ENCODE measurements around the gene EFNA5.

Gene EFNA5

DNA sequence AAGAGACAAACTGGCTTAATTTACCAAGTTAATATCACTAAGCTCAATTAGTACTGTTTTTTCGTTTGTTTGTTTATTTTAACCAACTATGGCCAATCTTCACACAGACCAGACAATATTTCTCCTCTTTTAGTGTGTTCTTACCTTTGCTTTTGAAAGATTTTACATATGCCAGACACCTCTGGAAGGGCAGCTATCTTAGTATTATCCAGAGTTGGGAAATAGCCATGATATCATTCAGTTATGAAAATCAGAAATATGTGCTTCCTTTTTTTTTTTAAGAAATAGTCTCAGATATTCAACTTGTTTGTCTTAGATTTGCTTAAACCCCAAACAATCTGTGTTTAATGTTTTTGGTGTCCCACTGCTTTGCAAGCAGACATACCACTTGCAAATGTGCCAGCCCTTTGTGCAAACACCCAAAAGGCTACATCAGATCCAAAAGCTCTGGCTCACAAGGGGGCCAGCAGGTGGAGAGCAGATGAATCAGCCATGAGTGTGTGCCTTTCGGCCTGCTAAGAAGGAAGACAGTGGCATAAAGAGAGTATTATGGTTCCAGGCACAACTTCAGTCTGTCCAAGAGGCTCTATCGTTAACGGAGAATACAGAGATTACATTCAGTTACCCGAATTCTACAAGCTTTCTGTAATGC, 147.6 kb downstream of the EFNA5 start:
- DNase-seq (ENCODE audit: low read depth in 2 of 2, low spot score in 1 of 2), result no peak

DNA sequence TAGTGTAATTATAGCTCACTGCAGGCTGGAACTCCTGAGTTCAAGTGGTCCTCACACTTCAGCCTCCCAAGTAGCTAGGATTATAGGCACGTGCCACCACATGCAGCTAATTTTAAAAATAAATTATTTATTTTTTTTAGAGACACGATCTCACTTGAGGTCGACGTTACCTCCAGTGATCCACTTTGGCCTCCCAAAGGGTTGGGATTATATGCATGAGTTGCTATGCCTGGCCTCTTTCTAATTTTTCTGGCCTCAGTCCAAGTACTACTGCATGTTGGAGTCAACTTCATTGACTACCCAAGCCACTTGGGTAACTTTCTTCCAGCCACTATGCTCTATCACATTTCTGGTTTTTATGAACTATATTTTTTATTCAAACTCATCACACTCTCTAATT, 148.3 kb downstream of the EFNA5 start:
- no peak for DNase-seq (ENCODE audit: low read depth in 2 of 2, low spot score in 1 of 2)

DNA sequence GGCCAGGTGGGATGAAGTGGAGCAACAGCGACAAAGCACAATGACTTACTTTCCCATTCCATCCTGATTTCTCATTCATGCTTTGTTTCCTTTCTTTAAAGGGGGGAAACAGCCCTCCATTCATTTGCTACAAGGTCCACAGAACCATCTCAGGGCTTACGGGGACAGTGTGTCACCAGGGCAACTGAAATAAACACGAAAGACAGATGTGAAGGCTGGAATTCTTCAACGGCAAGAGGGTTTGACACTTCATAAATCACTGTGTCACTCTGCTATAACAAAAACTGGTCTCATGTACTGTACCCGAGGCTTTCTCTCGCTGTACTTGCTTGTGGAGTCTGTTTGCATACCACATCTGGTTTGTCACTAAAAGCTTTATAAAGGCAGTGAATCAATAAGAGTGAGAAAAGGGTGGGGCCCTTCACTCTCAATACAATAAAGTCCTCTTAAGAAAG, 150.8 kb downstream of the EFNA5 start:
- no peak for DNase-seq (ENCODE audit: low read depth in 2 of 2, low spot score in 1 of 2)

DNA sequence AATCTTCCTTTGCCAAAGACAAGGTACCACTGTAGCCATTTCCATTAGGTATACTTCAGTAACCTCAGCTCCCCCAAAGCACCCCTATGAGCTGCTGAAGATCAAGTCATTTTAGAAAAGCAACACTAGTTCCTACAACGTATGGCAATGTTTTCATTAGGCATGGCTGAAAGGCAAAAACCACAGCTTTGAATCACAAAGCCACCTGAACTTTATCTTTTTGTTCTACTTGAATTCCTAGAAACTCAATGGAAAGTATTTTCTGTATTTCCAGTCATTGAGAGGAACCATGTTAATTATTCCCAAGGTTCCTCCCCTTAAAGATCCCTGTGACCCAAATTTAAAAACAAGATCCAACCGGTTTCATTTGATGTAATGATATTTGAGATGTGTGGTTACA, 152.1 kb downstream of the EFNA5 start:
- DNase-seq (ENCODE audit: low read depth in 2 of 2, low spot score in 1 of 2), result no peak

DNA sequence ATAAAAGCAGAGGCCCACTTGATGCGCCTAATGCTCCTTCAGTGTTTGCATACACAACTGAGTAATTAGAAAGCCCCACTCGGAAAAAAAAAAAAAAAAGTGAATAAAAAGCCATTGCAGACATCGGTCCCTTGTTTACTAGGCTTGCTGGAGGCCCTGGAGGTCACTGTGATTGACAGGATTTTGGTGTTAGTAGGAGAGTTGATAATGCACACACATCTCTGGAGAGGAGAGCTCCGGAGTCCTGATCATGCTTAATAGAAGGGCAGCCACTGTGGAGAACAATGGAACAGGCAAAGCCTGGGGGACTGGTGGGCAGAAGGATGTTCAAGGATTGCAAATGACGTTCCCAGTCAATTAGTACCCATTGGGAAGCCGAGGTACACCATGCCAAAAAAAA, 152.5 kb downstream of the EFNA5 start:
- DNase-seq (ENCODE audit: low read depth in 2 of 2, low spot score in 1 of 2), result no peak

DNA sequence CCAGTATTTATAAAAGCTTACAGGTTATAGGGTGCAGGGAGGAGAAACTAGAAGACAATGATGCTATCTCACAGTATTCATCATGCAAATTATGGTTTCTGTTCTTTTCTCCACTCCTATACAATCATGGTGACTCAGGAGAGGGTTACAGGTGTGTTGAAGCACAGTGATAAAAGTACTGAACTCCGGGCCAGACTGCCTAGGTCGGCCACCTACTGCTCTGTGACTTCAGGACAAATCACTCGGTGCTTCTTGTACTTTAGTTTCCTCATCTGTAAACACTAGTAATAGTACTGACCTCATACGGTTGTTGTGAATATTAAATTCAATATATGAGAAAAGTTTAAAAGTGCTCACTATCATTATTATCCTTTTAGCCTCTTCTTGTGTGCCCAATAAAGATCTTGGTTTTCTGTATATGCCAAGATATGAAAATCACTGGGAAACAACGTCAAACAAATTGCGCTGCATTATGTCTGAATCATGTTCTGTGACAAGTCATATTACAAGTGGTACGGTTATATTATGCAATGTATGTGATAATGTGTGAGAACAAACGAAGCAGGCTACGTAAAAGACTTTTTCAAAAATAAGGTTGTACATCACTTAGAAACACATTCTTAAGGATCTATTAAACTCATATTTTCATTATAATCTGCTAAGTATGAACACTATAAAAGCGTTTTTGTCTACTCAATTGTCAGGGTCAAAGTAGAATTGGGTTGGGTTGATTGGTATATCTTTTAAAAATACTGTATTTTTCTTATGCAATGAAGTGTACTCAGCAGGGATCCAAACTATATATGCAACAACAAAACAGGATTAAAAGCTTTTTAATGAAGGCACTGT, 153.3 kb downstream of the EFNA5 start:
- no peak for DNase-seq (ENCODE audit: low read depth in 2 of 2, low spot score in 1 of 2)

DNA sequence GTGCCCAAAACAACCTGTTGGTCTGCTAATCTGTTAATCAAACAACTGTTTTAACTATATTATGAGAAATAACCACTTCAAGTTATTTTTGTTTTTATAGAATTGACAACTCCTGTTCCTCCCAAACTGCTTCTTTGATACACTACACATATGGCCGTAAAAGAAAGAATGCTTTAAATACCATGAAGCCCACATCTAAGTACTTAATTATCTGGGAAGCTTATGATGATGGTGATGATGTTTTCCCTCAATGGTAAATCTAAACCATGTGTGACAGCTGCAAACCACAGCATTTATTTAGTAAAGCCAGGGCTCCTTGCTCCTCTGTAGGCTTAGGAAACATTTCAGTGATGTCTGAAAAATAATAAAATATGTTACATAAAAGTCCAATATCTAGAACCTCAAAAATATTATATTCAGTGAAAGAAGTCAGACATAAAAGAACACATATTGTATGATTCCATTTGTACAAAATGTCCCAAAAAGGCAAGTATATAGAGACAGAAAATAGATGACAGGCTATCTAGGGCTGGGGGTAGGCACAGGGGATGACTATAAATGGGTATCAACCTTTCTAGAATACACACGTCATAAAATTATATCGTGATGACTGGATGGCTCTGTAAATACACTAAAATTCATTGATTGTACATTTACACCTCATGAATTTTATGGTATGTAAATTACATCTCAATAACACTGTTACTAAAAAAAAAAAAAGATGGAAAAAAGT, 154.1 kb downstream of the EFNA5 start:
- no peak for DNase-seq (ENCODE audit: low read depth in 2 of 2, low spot score in 1 of 2)

DNA sequence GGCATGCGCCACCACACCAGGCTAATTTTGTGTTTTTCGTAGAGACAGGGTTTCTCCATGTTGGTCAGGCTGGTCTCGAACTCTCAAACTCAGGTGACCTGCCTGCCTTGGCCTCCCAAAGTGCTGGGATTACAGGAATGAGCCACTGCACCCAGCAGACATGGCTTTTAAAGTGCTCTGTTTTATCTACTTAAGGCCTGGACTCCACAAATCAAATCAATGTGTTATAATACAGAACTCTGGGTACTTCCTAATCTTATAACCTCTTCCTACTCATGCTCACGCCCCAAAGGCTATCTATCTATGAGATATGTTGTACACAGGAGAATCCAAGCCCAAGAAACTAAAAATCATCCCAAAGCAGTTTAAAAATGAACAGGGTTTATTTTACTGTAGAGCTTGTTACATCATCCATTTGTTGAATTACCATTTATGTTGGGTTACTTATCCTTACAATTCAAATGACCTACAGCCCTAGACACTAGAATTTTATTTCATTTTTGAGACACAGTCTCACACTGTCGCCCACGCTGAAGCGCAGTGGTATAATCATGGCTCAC, 155.1 kb downstream of the EFNA5 start:
- DNase-seq (ENCODE audit: low read depth in 2 of 2, low spot score in 1 of 2), result no peak

DNA sequence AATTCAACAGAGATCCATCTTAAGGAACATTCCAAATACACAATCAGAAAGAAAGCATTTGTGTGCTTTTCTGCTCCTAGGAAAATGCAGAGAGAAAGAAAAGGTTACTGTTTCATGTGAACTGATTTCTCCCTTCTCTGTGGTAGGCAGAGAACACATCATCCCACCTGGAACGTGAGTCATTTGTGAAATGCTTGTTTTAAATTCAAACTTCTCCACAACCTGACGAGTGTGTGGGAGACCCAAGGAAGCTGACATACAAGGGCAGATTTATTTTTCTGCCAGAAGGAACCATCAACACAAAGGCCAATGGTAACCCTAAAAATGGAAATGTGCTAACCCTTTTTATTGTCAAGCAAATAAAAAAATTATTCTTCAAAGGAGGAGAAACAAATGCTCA, 156.4 kb downstream of the EFNA5 start:
- DNase-seq (ENCODE audit: low read depth in 2 of 2, low spot score in 1 of 2), result no peak

DNA sequence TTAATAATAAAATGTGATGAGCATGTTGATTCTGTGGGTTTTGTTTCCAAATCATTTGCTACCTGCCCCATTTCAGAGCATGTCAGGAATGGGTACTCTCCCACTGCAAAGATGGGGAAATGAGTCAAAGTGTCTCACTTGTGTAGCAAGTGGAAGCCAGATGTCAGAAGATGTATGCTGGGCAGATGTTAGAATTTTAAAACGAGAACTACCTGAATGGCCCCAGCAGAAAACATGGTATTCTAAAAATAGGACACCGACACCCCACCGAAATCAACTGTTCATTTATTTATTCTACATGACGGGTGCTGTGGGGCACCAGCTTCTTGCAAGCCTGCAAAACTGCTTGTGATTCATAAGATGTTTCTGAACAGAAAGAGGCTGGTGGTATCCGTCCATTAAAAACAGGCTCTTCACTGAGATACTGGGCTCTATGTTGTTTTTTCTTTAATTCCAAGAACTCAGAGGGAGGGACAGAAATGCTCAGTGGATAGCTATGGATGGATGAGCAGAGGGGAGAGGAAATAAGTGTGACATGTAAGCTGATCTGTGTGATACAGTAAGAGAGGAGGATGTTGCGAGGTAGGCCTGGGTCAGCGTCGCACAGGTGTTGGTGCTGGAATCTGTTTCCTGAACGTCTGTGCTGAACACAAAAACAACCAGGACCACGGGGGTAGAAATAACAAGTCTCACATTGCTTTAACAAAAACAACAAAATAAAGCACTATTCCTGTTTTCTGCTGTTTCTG, 157.2 kb downstream of the EFNA5 start:
- DNase-seq (ENCODE audit: low read depth in 2 of 2, low spot score in 1 of 2), result no peak

DNA sequence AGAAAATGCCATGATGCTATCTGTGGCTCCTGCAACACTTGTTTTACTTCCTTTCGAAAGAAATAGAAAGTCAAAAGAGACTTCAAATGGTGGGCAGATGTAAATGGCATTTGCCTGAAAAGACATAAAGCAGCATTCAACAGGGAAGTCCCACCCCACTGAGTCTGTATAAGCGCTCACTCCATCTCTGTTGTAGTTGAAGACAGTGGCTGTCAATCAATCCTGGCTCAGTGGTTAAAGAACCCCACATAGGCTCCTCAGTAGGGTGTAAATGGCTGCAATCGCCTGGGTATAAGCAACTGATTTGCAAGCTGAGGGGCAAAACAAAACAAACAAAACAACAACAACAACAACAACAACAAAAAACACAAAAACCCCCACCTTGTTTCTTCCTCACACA, 158.7 kb downstream of the EFNA5 start:
- DNase-seq (ENCODE audit: low read depth in 2 of 2, low spot score in 1 of 2), result no peak

DNA sequence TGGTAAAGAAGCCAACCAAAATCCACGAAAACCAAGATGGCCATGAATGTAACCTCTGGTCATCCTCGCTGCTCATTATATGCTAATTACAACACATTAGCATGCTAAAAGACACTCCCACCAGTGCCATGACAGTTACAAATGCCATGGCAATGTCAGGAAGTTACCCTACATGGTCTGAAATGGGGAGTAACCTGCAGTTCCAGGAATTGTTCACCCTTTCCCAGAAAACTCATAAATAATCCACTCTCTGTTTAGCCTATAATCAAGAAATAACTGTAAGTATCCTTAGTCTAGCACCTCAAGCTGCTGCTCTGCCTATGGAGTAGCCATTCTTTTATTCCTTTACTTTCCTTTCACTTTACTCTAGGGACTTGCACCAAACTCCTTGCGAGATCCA, 160.6 kb downstream of the EFNA5 start:
- no peak for DNase-seq (ENCODE audit: low read depth in 2 of 2, low spot score in 1 of 2)

DNA sequence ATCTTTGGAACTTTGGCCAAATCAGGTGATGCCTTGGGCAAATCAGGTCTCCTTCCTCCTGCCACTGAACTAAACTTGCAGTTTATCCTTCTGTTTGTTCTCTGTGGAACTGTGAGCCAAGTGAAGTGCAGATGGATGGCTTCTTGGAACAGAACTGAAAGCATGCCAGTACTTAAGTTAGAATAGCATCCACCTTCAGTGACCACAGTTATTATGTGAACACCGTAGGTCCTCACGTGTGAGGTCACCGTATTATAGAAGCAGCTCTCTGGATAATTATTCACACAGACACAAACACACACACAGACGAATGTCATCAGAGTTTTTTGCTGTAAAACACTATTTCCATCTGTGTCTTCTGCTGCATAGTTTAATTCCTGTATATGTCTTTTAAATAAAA, 162.6 kb downstream of the EFNA5 start:
- no peak for DNase-seq (ENCODE audit: low read depth in 2 of 2, low spot score in 1 of 2)

DNA sequence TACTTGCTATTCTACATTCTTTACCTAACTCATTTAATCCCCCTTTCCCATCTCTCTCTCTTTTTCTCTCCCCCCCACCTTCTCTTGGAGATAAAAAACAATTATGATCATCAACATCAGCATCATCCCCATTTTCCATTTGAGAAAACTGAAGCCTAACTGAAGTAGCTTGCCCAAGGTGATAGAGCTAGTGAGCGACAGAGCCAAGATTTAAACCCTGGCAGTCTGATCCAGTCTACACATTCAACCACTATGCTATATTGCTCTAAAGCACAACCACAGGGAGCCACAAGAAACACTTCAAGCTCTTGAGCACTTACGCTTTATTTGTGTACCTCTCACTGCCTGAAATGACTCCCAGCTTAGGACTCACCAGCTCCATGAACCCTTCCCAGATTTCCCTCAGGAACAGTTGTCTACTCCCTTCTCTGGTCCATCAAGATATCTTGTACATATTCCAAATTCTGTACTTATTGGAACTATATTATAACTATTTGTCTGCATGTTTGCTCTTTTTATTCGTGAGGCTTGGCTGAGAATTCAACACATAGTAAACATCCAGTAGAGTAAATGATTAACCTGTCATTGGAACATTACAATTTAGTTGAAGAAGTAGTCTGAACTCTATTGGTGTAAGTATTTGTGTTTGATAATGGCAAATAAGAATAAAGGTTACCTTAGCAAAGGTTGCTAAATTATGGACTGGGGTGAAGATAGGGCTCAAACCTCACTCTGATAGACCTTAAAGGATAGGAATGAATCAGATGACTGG, 164.8 kb downstream of the EFNA5 start:
- no peak for DNase-seq (ENCODE audit: low read depth in 2 of 2, low spot score in 1 of 2)

DNA sequence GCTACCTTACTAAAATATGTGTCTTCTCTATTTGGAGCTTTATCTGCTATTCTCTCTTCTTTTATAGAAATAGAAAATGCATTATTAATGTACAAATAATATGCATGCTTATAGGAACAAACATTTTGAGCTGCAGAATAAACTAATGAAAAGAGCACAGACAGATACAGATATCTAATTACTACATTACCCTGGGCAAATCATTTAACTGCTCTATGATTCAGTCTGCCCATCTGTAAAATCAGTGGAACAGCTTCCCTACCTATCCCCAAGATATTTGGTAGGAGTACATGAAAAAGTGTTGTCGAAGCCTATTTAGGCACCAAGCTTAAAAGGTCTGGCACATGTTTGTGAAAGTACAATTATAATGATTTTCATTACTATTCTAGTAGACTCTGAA, 166.3 kb downstream of the EFNA5 start:
- no peak for DNase-seq (ENCODE audit: low read depth in 2 of 2, low spot score in 1 of 2)

DNA sequence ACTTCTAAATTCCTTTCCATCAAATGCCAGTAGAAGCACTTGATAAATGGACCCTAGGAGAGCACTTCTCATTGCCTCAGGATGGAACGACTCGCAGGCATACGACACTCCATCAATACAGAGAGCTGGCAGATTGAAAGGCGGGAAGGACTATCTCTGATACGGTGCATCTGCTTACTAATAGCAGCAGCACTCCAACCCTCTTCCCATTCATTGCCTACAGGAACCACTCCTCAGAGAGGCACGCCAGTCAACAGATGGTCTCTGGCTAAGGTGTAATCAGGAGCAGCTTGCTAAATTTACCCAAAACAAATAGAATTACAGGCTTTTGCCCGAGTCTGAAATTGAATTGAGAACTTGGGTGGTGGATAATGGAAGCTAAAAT, 168.1 kb downstream of the EFNA5 start:
- DNase-seq (ENCODE audit: low read depth in 2 of 2, low spot score in 1 of 2), result no peak

DNA sequence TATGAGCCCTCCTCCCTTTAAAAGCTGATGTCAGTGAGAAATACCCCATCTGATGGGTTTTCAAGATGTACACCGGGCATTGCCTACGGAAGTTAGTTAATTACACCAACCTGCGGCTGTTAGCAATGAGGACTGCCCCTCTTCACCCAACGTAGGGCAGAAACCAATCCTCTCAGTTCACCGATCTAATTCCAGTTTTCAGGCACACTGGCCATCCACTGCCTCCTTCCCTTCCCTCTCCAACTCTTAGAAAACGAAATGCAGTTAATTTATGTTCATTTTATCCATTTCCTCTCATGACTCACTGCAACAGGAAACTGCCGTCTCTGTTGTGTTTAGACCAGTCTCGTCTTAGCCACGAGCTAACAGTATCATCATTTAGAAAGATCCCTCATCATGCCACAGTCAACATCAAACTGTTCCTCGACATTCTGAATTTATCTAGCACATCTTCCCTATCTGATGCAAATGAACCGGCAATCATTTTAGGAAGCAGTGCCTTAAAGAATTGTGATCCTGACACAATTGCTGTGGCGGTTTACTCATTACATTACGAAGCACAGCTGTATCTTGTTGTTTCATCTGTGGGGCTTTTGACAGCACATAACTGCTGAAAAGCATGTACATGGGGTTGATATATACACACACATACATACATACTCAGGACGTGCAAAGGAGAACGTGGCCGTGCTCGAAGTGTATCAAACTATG, 168.6 kb downstream of the EFNA5 start:
- no peak for DNase-seq (ENCODE audit: low read depth in 2 of 2, low spot score in 1 of 2)

DNA sequence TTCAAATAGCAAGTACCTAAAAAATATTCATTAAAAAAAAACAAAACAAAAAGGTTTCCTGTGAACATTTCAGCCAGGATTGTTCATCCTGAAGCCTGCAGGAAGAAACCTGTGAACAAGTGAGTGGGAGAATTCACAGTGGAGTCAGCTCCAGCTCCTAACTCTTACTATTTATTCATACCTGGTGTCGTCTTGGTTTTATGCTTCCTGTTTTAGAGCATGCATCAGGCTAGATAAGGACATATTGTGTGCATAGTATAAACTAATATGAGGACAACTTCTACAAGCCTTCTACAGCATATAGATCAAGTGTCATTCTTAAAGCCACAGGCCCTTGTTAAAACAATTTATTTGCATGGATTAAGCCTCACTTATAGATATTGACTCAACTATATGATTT, 169.9 kb downstream of the EFNA5 start:
- no peak for DNase-seq (ENCODE audit: low read depth in 2 of 2, low spot score in 1 of 2)

DNA sequence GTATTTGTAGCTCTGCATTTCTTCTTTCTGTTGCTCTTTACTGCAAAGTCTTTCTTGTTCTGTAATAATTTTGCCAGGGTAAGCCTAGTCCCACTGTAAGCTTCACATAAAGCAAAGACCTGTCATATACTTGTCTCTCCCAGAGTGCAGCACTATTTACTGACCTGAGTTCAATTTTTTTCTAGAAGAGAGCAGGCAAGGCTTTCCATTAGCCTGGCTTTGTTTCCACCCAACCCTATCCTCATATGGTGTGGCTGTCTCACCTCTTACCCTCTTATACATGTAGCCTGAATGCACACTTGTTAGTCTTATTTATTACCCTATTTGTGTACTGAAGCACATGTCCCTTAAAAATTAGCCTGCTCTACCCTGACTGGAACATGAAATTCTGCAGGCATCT, 170.4 kb downstream of the EFNA5 start:
- no peak for DNase-seq (ENCODE audit: low read depth in 2 of 2, low spot score in 1 of 2)

DNA sequence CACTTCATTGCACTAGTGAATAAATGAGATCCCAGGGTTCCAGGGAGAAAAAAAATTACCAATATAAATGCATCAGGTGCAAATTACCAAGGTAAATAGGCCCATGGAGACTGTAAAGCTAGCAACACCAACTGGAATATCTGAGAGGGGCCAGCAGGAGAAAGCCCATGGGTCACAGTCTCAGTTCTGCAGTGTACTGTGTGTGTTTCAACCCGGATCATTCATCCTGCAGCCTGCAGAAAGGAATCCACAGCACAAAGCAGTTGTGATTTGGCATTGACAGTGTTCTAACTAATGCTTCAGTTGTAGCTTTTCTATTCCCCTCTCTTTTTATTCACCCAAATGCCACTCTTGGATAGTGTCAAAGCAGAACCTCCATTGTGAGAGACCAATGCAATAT, 171.0 kb downstream of the EFNA5 start:
- DNase-seq (ENCODE audit: low read depth in 2 of 2, low spot score in 1 of 2), result no peak
